Activated naive CD8-positive, alpha-beta T cell treated with anti-CD3 and anti-CD28 coated beads, Interleukin-2, amount 10 ng/mL, durations not matched to agents 7 days and 5 days (primary cell): ENCODE measurements around the gene RANBP3L. TPM values are rescaled to one million over a fixed set of nuclear protein-coding genes. Genes with fewer than 3 reads are reported as not detected.
"Not testable (repeated sequence)": the region's sequence is repeated elsewhere in the genome, so short reads cannot be mapped to it uniquely, and the experiment has no call there.

Experiments
- ATAC-seq: fragments of 150-1000 bp; cut with Tn5 transposase; one replicate; pipeline ENCODE4 v1.10.0; 2021; ENCODE audit warnings: low read depth, moderate library complexity
- POLR2A ChIA-PET: fragments of 350-600 bp; sonication (Branson Sonifier 250); formaldehyde crosslinking; loops from one replicate; lab custom pipeline; 2021; ENCODE audit warnings: antibody characterized with exemption; lab: Charles Lee
- DNase-seq: peaks from one replicate; pipeline ENCODE4 v3.0.0; 2021
- H3K27ac Mint-ChIP-seq: one replicate; pipeline ENCODE4 v1.8.0; 2022; ENCODE audit warnings: mild to moderate bottlenecking, mixed read lengths
- H3K27me3 Mint-ChIP-seq: one replicate; pipeline ENCODE4 v1.8.0; 2022; ENCODE audit warnings: mild to moderate bottlenecking, moderate library complexity, mixed read lengths
- H3K36me3 Mint-ChIP-seq: one replicate; pipeline ENCODE4 v1.8.0; 2021; ENCODE audit warnings: mild to moderate bottlenecking, mixed read lengths
- H3K4me1 Mint-ChIP-seq: one replicate; pipeline ENCODE4 v1.8.0; 2021; ENCODE audit warnings: mixed read lengths
- H3K4me3 Mint-ChIP-seq: one replicate; pipeline ENCODE4 v1.8.0; 2022; ENCODE audit warnings: mild to moderate bottlenecking, moderate library complexity, mixed read lengths
- H3K9me3 Mint-ChIP-seq: one replicate; pipeline ENCODE4 v1.8.0; 2021; ENCODE audit warnings: mixed read lengths
- total RNA-seq, 2 experiments: library from RNA; stranded (reverse); gene quantifications; one replicate each; pipeline ENCODE4 v1.2.3, GENCODE V29; 2021

The RANBP3L gene
- total RNA-seq, 2 experiments from 2014 or later = not detected

GRCh38 chr5:36199620-36200019 is 102.1 kb downstream of the RANBP3L start:
- no peak overlapping the region for H3K4me3 Mint-ChIP-seq
- peaks cover 14% of the 10 kb centered on the region for H3K36me3 Mint-ChIP-seq
- H3K27me3 Mint-ChIP-seq = no peaks in the 10 kb centered on the region
- no peaks in the 10 kb centered on the region for H3K4me1 Mint-ChIP-seq
- POLR2A ChIA-PET = no interaction called here
- no peak overlapping the region for H3K27ac Mint-ChIP-seq
- DNase-seq (no peak), ATAC-seq (no peak)
- no peaks in the 10 kb centered on the region for H3K9me3 Mint-ChIP-seq

GRCh38 chr5:36198783-36199182 is 102.9 kb downstream of the RANBP3L start:
- H3K9me3 Mint-ChIP-seq, H3K27ac Mint-ChIP-seq, H3K4me3 Mint-ChIP-seq, H3K27me3 Mint-ChIP-seq, ATAC-seq, POLR2A ChIA-PET, DNase-seq, H3K4me1 Mint-ChIP-seq: not testable (repeated sequence)
- H3K36me3 Mint-ChIP-seq = peaks cover 15% of the 10 kb centered on the region

Other genes with a start within 250 kb of the RANBP3L start
- not detected for gene UGT3A2, start 235.0 kb downstream of the RANBP3L start, total RNA-seq
- 10 to 100 TPM; 13.8 to 14.4 TPM for gene LMBRD2, start 150.0 kb downstream of the RANBP3L start, total RNA-seq
- gene SKP2, start 149.8 kb downstream of the RANBP3L start, total RNA-seq = 10 to 100 TPM; 40.8 to 49.2 TPM
- gene NADK2, start 60.0 kb downstream of the RANBP3L start, total RNA-seq = 10 to 100 TPM; 16.5 to 17.3 TPM